PC-3 (cell line): ENCODE data around the gene USHBP1. TPM values are rescaled to one million over a fixed set of nuclear protein-coding genes. Genes with fewer than 3 reads are reported as not detected.

Experiments used
- ATAC-seq: fragments of 200-7000 bp; cut with Tn5 transposase; 2 replicates; pipeline ENCODE4 v1.9.1; 2020; ENCODE audit warnings: mild to moderate bottlenecking, moderate library complexity
- BruUV-seq: library from RNA; stranded (reverse); fragments of 400-500 nt; replicated peaks from 2 replicates; lab custom pipeline; 2021; lab: Mats Ljungman, UMichigan
- CTCF ChIA-PET: fragments of 300-600 bp; sonication (Branson Sonifier 250); formaldehyde crosslinking; loops from one replicate; lab custom pipeline; 2022; ENCODE audit warnings: antibody characterized with exemption; lab: Charles Lee
- POLR2A ChIA-PET: fragments of 300-600 bp; sonication (Branson Sonifier 250); formaldehyde crosslinking; loops from one replicate; lab custom pipeline; 2022; ENCODE audit warnings: antibody characterized with exemption; ENCODE audit not compliant: unreplicated experiment; lab: Charles Lee
- DNase-seq: peaks from one replicate; pipeline ENCODE4 v3.0.0-alpha.2; 2015
- H2AFZ ChIP-seq: fragments of 300-600 bp; sonication (generic); 2 replicates; pipeline ENCODE4 v1.6.0; 2016; ENCODE audit warnings: antibody characterized with exemption, low read length
- H3F3A ChIP-seq: fragments of 300-600 bp; sonication (generic); one replicate; pipeline ENCODE4 v1.6.0; 2017; ENCODE audit warnings: antibody characterized with exemption, low read length, control low read depth, mild to moderate bottlenecking; ENCODE audit not compliant: unreplicated experiment
- H3K27ac ChIP-seq: fragments of 300-600 bp; sonication (generic); 2 replicates; pipeline ENCODE4 v1.5.1; 2016; ENCODE audit warnings: mild to moderate bottlenecking, low read length
- H3K27me3 ChIP-seq: fragments of 300-600 bp; sonication (generic); 2 replicates; pipeline ENCODE4 v1.6.1; 2016; ENCODE audit warnings: low read length, mixed read lengths
- H3K36me3 ChIP-seq: fragments of 300-600 bp; sonication (generic); 2 replicates; pipeline ENCODE4 v1.6.1; 2016; ENCODE audit warnings: low read depth, mixed run types, low read length, mixed read lengths
- H3K4me1 ChIP-seq: fragments of 300-600 bp; sonication (generic); 2 replicates; pipeline ENCODE4 v1.5.1; 2016; ENCODE audit warnings: low read length; ENCODE audit not compliant: insufficient read depth
- H3K4me2 ChIP-seq: fragments of 300-600 bp; sonication (generic); 2 replicates; pipeline ENCODE4 v1.6.0; 2016; ENCODE audit warnings: low read length
- H3K4me3 ChIP-seq: fragments of 300-600 bp; sonication (generic); 2 replicates; pipeline ENCODE4 v1.5.1; 2016; ENCODE audit warnings: mild to moderate bottlenecking, low read length, mixed read lengths
- H3K79me2 ChIP-seq: fragments of 300-600 bp; sonication (generic); 2 replicates; pipeline ENCODE4 v1.6.1; 2017; ENCODE audit warnings: low read length, mixed read lengths
- H3K9ac ChIP-seq: fragments of 300-600 bp; sonication (generic); 2 replicates; pipeline ENCODE4 v1.6.0; 2016; ENCODE audit warnings: mild to moderate bottlenecking, low read length
- H3K9me2 ChIP-seq: fragments of 300-600 bp; sonication (generic); replicated peaks from 2 replicates; pipeline ENCODE4 v1.6.1; 2016; ENCODE audit warnings: mixed run types, low read length, mixed read lengths
- H3K9me3 ChIP-seq: fragments of 300-600 bp; sonication (generic); 2 replicates; pipeline ENCODE4 v1.6.1; 2016; ENCODE audit warnings: low read length, mixed read lengths
- H4K20me1 ChIP-seq: fragments of 300-600 bp; sonication (generic); 2 replicates; pipeline ENCODE4 v1.6.1; 2016; ENCODE audit warnings: low read length, mixed read lengths
- CTCF ChIP-seq: fragments of 300-600 bp; sonication (generic); conservative IDR thresholded peaks from 2 replicates; pipeline ENCODE4 v1.5.1; 2017; ENCODE audit warnings: antibody characterized with exemption, low read depth, mild to moderate bottlenecking, low read length
- EZH2 ChIP-seq: fragments of 300-600 bp; sonication (generic); IDR thresholded peaks from one replicate; pipeline ENCODE4 v1.6.1; 2017; ENCODE audit warnings: antibody characterized with exemption, mild to moderate bottlenecking, low read length; ENCODE audit not compliant: unreplicated experiment
- EZH2phosphoT487 ChIP-seq: fragments of 300-600 bp; sonication (generic); IDR thresholded peaks from 2 replicates; pipeline ENCODE4 v1.6.1; 2018; ENCODE audit warnings: mild to moderate bottlenecking, antibody characterized with exemption, low read length, borderline replicate concordance
- intact Hi-C: fragments of 100-400 bp; cut with micrococcal nuclease; formaldehyde crosslinking; loops from 2 replicates; pipeline ENCODE4 v1.9.0; 2023
- total RNA-seq: library from RNA; depleted of rRNA; stranded (reverse); fragments of >200 nt; gene quantifications from 2 replicates; pipeline ENCODE4 v1.2.3, GENCODE V29; 2014

USHBP1 gene
- total RNA-seq, 1 experiment from 2014 or later, result not detected

- no peaks in the 10 kb centered on the region for H3K36me3 ChIP-seq
- H3K9me3 ChIP-seq, result no peaks in the 10 kb centered on the region
- peak within 1 kb of the TSS; percentile 74 for H3K27ac ChIP-seq
- no peaks in the 10 kb centered on the region for H3F3A ChIP-seq
- ChIA-PET POLR2A (interaction anchor here (0.5 kb wide), 1 partner anchor 22 kb away, joined by 4 read pairs; no protein-coding TSS in a partner anchor), CTCF (interaction anchor here (0.6 to 1.2 kb wide), 8 partner anchors 9 to 741 kb away, joined by 3 to 8 read pairs (median 4); partner anchors contain the start of gene BABAM1)
- peak within 1 kb of the TSS; percentile 89 for H3K4me3 ChIP-seq
- peak within 1 kb of the TSS; percentile 95 for H3K4me2 ChIP-seq
- DNase-seq (peak; percentile 99), ATAC-seq (peak; percentile 63)
- peaks cover 29% of the 10 kb centered on the region for H3K4me1 ChIP-seq
- peak within 1 kb of the TSS; percentile 90 for H3K9ac ChIP-seq
- H3K9me2 ChIP-seq, result no peaks in the 10 kb centered on the region
- BruUV-seq, result TSS peak; percentile 16
- intact Hi-C loops, result loop anchor here (1.0 kb wide), 2 partner anchors 9 to 29 kb away; partner anchors contain the start of gene ANO8
- TF ChIP-seq EZH2, result no peak
- peak; percentile 85 for TF ChIP-seq CTCF
- TF ChIP-seq EZH2phosphoT487, result no peak
- H3K79me2 ChIP-seq, result peaks cover 51% of the 10 kb centered on the region
- no peaks in the 10 kb centered on the region for H3K27me3 ChIP-seq
- H2AFZ ChIP-seq, result peak within 1 kb of the TSS; percentile 92
- H4K20me1 ChIP-seq, result no peaks in the 10 kb centered on the region
Measured at GRCh38 chr19:17305517-17306284, 41.2 kb upstream of the USHBP1 start, which contains the start of gene MRPL34. Gene MRPL34 (plus strand): TSS chr19:17305872. CDS start chr19:17305893, 21 bp downstream.

- H3K4me3 ChIP-seq, result no peak overlapping the region; the same call in 1 of the 2 replicates
- ChIA-PET CTCF (interaction anchor here (0.6 to 1.2 kb wide), 8 partner anchors 8 to 741 kb away, joined by 3 to 8 read pairs (median 4); partner anchors contain the start of gene BABAM1), POLR2A (interaction anchor here (0.5 kb wide), 2 partner anchors 22 to 490 kb away, joined by 4 read pairs; partner anchors contain the start of gene B3GNT3)
- no peaks in the 10 kb centered on the region for H3F3A ChIP-seq
- intact Hi-C loops, result loop anchor here (1.0 kb wide), 2 partner anchors 9 to 29 kb away; partner anchors contain the start of gene ANO8
- H3K27ac ChIP-seq, result peak overlapping the region; percentile 42
- TF ChIP-seq EZH2 (no peak), EZH2phosphoT487 (no peak), CTCF (no peak)
- DNase-seq (no peak), ATAC-seq (no peak)
- H3K4me1 ChIP-seq, result peaks cover 24% of the 10 kb centered on the region
- H3K9me3 ChIP-seq, result no peaks in the 10 kb centered on the region
- peak overlapping the region; percentile 73 for H3K4me2 ChIP-seq
- H2AFZ ChIP-seq, result no peak overlapping the region; the same call in 1 of the 2 replicates
- no peak overlapping the region for H3K9ac ChIP-seq
- H3K79me2 ChIP-seq, result peaks cover 46% of the 10 kb centered on the region
- H3K27me3 ChIP-seq, result no peaks in the 10 kb centered on the region
- H4K20me1 ChIP-seq, result no peaks in the 10 kb centered on the region
- H3K36me3 ChIP-seq, result no peaks in the 10 kb centered on the region
- no TSS peak for BruUV-seq
- no peaks in the 10 kb centered on the region for H3K9me2 ChIP-seq
Measured at GRCh38 chr19:17305216-17305516, 40.6 kb upstream of the USHBP1 start.
